Measurements from ENCODE around the gene GUCA1A.
"Not testable (repeated sequence)": the region's sequence is repeated elsewhere in the genome, so short reads cannot be mapped to it uniquely, and the experiment has no call there.

The GUCA1A gene

GRCh38 chr6:42182101-42182500 is 8.9 kb downstream of the GUCA1A start:
- in situ Hi-C loops (cut with MboI; ENCODE audit: low sequenced_read_pairs, unreplicated experiment): no loop called here
- no peak for TF ChIP-seq CTCF (IDR thresholded peaks at IDR 0.05; ENCODE audit: borderline replicate concordance, control extremely low read depth, extremely low read depth, insufficient read depth, missing control alignments)
- no peak for DNase-seq (ENCODE audit: low spot score)

- in situ Hi-C loops (cut with MboI; ENCODE audit: low sequenced_read_pairs, unreplicated experiment): no loop called here
- DNase-seq (ENCODE audit: low spot score): no peak
- no peak for TF ChIP-seq CTCF (IDR thresholded peaks at IDR 0.05; ENCODE audit: borderline replicate concordance, control extremely low read depth, extremely low read depth, insufficient read depth, missing control alignments)
Observed at GRCh38 chr6:42184475-42184874, 11.3 kb downstream of the GUCA1A start.

GRCh38 chr6:42185597-42185996 is 12.4 kb downstream of the GUCA1A start:
- no peak for DNase-seq (ENCODE audit: low spot score)
- in situ Hi-C loops (cut with MboI; ENCODE audit: low sequenced_read_pairs, unreplicated experiment): no loop called here
- no peak for TF ChIP-seq CTCF (IDR thresholded peaks at IDR 0.05; ENCODE audit: borderline replicate concordance, control extremely low read depth, extremely low read depth, insufficient read depth, missing control alignments)

GRCh38 chr6:42188406-42188805 is 15.2 kb downstream of the GUCA1A start:
- in situ Hi-C loops (cut with MboI; ENCODE audit: low sequenced_read_pairs, unreplicated experiment): no loop called here

GRCh38 chr6:42190554-42191183 is 17.5 kb downstream of the GUCA1A start:
- no peak for DNase-seq (ENCODE audit: low spot score)
- no peak for TF ChIP-seq CTCF (IDR thresholded peaks at IDR 0.05; ENCODE audit: borderline replicate concordance, control extremely low read depth, extremely low read depth, insufficient read depth, missing control alignments)

More at GRCh38 chr6:42188406-42188805, 15.2 kb downstream of the GUCA1A start:
- no peak for TF ChIP-seq CTCF (IDR thresholded peaks at IDR 0.05; ENCODE audit: borderline replicate concordance, control extremely low read depth, extremely low read depth, insufficient read depth, missing control alignments)
- no peak for DNase-seq (ENCODE audit: low spot score)

GRCh38 chr6:42192385-42192784 is 19.2 kb downstream of the GUCA1A start:
- DNase-seq (ENCODE audit: low spot score); in situ Hi-C loops (cut with MboI; ENCODE audit: low sequenced_read_pairs, unreplicated experiment): not testable (repeated sequence)

More at GRCh38 chr6:42190554-42191183, 17.5 kb downstream of the GUCA1A start:
- in situ Hi-C loops (cut with MboI; ENCODE audit: low sequenced_read_pairs, unreplicated experiment): no loop called here

GRCh38 chr6:42193491-42193894 is 20.3 kb downstream of the GUCA1A start:
- TF ChIP-seq CTCF (IDR thresholded peaks at IDR 0.05; ENCODE audit: borderline replicate concordance, control extremely low read depth, extremely low read depth, insufficient read depth, missing control alignments): no peak
- in situ Hi-C loops (cut with MboI; ENCODE audit: low sequenced_read_pairs, unreplicated experiment): no loop called here

More at GRCh38 chr6:42193491-42193894, 20.3 kb downstream of the GUCA1A start:
- no peak for DNase-seq (ENCODE audit: low spot score)
